Erythroblast (primary cell): ENCODE data around the gene C1RL.

Experiments
- GATA1 ChIP-seq: IDR thresholded peaks from 2 replicates; pipeline ENCODE4 v1.6.1; 2011; ENCODE audit warnings: low read depth, mild to moderate bottlenecking, control low read depth, low read length, moderate library complexity
- POLR2A ChIP-seq: IDR thresholded peaks from 2 replicates; pipeline ENCODE4 v1.6.1; 2011; ENCODE audit warnings: mild to moderate bottlenecking, low read length

DNA sequence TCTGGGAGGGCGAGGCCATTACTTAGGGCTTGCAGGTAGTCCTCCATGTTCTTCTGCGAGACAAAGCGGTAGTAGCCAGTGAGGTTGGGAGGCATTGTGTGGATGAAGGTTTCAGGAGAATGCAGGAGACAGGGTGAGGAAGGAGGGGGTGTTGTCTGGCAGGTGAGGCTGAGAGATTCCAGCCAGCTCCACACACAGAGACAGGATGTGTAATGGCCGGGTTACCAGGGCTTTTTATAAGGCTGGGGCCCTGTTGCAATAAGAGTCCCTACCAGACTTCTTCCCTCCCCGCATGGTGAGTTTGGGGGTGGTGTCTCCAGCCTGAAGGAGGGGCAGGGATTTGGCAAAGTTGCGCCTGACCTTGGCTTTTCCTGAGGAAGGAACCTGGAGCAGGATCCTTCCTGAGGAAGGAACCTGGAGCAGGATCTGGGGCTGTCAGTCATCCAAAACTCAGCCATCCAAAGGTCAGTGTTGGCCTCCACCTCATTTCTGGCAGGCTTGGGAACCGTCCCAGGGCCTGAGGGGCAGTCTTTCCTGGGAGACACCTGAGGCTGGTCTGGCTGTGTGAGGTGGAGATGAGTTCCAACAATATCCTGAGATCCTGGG is 19.8 kb upstream of the C1RL start, which contains the start of gene RBP5:
- TF ChIP-seq POLR2A (no peak), GATA1 (no peak)
